ENCODE results near the gene ZMYND11. TPM values are rescaled to one million over a fixed set of nuclear protein-coding genes. Genes with fewer than 3 reads are reported as not detected.
A peak's percentile ranks its signal among the peaks of the same experiment; 100 is the strongest.

Gene ZMYND11
- total RNA-seq (2014; rRNA removed; shearing (Covaris generic)), result 49.1 and 53.0 TPM in 2 replicates
- polyA plus RNA-seq (2014; cell fraction: nucleus; rRNA removed), result 29.4 and 52.1 TPM in 2 replicates

DNA sequence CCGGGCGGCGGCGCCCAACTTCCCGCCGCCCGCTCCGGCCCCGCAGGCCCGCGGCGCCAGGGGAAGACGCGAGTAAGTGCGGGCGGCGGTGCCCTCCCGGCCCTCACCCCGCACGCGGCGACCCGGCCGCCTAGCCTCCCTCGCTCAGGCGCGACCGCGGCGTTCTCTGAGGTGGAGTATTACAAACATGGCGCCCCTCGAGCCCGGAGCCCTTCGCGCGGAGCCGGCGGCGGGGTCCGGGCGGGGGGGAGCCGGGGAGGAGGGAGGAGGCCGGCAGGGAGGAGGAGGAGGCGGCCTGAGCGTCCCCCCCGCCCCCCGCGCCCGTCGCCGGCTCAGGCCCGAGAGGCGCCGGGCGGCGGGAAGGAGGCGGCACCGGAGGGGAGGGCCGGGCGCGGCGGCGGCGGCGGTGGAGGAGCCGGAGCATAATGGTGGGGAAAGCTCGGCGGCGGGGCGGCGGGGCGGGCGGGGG lies at the start of gene ZMYND11:
TSS of gene ZMYND11 (plus strand) at position 324 of the 469 bp plus-strand sequence. CDS start 44,558 bp downstream, outside the sequence.
- DNase-seq (ENCODE audit: extremely low read depth, low read depth), result peak; percentile 28

DNA sequence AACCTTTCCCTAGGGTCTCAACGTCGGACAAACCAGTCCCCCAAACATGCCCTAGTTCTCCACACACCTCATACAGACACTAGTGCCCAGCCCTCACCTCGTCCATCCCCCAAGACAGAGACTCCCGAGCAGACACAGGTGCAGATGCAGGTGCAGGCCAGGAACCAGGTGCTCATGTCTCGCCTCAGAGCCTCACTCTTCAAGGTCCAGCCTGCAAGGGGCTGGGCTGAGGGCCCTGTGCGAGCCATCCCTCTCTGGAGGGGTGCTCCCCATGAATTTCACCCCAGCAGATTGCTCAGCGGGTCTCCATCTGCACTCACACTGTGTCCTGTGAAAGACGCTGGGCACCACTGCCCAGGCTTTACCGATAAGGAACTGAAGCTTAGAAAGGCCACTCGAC lies 49.2 kb upstream of the ZMYND11 start:
- no peak for DNase-seq (ENCODE audit: extremely low read depth, low read depth)

DNA sequence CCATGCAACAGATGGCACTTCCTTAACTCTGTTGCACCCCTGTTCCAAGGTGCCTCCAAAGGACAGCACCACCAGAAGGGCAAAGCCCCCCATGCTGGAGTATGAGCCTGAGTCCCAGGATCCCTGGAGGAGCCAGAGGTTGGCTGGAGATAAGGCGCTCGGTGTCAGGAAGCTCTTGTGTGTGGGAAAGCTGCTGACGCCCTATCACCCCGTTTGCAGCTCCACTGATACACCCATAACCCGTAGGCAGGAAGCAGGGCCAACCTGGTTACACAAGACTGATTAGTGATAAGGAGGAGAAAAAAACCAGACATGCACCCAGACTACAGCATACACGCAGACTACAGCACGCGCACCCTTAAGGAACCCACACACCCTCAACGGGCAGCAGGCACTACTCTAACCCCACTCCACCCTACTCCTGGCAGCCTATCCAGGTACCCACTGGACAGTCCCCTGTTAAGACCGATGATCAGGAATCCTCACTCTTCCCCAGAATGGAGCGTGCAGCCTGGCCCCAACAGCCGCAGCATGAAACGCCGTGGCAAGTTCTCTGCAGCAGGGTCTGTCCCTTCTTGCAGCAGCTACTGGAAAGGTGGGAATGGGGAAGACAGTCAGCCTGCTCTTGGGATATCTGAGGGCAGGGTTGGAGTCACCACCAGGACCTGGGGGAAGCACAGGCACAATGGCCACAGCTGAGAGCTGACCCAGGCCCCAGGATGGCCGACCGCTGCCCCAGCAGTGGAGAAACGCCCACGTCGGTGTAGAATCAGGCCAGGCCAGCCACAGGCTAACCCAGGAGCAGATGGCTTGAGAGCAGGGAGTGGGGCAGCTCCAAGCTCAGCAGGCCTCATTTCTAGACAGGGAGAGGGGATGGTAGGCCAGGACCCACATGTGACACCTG lies 47.8 kb upstream of the ZMYND11 start:
- no peak for DNase-seq (ENCODE audit: extremely low read depth, low read depth)

DNA sequence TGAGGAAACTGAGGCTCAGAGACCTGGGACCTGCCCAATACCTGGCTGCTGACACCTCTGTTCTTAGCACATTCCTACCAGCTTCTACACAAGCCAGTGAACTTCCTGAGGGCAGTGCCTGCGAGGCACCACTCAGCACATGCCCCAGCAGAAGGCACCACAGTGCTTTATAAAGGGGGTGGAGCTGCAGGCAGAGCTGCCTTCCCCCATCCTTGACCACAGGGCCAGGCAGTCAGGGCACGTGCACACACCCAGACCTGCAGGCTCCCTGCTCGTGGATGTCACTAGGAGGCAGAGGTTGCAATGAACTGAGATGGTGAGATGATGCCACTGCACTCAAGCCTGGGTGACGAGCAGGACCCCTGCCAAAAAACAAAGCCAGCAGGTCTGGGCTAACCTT lies 47.0 kb upstream of the ZMYND11 start:
- DNase-seq (ENCODE audit: extremely low read depth, low read depth), result no peak

DNA sequence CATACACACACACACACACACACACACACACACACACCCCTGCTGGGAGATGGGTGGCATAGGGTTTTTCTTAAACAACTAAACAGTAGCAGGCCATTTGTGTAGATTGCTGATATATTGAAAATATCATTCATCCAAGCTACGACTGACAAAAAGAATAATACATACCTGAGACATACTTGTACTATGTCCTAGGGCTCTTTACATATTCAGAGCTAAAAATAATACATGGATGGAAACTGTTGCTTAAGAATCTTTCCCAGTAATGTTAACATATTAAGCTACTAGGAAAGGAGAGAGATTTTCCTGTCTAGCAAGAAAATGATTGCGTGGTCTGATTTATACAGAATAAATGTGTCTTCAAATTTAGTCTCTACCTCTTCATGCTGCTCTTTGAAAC lies 46.0 kb upstream of the ZMYND11 start:
- DNase-seq (ENCODE audit: extremely low read depth, low read depth), result no peak

DNA sequence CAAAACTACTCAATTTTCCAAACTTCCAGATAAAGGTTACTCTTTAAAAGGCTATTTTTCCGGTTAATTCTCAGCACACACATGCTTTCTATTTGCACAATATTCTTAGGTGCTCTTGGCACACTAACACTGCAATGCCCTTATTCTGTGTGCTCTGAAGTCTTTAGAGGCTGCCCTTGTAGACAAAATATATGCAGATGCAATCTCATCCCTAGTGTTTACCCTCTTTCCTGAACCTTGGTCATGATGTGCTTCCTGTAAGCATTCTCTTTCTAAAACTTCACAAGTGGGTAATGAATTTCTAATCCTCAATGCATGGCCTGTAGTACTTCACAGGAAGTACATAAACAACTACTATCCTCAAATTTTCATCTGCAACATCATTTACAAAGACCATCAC lies 45.1 kb upstream of the ZMYND11 start:
- DNase-seq (ENCODE audit: extremely low read depth, low read depth), result no peak

DNA sequence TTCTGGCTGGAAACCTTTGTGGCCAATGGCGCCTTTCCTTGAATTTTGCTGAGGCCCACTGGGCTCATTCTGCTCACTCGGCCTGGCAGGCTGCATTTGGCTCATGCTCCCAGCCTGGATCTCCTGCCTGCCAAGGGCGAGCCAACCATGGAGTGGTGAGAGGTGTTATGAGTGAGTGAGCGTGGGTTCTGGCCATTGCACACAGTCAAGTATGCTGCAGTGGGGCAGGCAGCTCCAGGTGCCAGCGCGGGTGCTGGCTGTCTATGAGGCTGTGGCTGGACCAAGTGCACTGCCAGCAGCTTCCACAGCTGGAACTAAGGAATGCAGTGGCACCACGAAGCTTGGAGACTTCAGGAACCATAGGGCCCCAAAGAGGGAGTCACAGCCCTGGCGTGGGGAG lies 43.9 kb upstream of the ZMYND11 start:
- DNase-seq (ENCODE audit: extremely low read depth, low read depth), result no peak

DNA sequence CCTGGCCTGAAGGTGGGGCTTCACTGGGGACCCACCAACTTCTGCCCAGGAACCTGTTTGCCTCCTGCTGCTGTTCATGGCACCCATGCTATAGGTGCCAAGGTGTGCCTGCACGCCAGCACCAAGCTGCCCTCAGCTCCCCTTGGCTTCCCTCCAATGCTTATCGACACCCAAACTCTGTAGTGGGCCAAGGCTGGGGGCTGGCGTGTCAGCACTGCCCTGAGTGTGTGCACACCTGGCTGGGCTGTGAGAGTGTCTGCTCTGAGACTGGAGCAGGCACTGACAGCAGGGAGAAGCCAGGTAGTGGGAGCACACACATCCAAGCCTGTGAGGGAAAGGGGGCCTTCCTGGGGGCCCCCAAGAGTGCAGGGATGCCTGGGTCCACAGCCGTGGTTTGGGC lies 43.1 kb upstream of the ZMYND11 start:
- DNase-seq (ENCODE audit: extremely low read depth, low read depth), result no peak

DNA sequence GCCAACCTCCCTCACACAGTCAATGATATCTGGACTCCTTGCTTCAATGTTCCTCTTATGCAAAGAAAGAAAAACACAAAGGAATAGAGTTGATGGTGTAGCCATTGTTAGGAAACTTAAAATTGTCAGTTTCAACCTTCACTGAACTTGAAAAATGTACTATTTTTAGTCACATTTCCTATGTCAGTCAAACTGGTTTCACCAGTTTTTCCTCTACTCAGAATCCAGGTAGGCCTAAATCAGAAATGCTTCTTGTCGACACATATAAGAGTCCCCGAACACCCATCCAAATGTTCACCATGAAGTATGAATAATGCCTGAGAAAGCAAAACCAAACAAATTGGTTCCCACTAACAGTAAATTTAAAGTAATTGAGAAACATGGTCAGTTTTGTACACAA lies 42.4 kb upstream of the ZMYND11 start:
- DNase-seq (ENCODE audit: extremely low read depth, low read depth), result no peak

DNA sequence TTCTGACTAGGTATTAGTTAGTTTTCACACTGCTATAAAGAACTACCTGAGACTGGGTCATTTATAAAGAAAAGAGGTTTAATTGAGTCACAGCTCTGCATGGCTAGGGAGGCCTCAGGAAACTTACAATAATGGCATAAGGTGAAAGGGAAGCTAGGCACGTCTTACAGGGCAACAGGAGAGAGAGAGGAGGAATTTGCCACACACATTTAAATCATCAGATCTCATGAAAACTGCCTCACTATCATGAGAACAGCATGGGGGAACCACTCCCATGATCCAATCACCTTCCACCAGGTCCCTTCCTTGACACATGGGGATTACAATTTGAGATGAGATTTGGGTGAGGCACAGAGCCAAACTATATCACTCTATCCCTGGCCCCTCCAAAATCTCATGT lies 40.6 kb upstream of the ZMYND11 start:
- DNase-seq (ENCODE audit: extremely low read depth, low read depth), result no peak

DNA sequence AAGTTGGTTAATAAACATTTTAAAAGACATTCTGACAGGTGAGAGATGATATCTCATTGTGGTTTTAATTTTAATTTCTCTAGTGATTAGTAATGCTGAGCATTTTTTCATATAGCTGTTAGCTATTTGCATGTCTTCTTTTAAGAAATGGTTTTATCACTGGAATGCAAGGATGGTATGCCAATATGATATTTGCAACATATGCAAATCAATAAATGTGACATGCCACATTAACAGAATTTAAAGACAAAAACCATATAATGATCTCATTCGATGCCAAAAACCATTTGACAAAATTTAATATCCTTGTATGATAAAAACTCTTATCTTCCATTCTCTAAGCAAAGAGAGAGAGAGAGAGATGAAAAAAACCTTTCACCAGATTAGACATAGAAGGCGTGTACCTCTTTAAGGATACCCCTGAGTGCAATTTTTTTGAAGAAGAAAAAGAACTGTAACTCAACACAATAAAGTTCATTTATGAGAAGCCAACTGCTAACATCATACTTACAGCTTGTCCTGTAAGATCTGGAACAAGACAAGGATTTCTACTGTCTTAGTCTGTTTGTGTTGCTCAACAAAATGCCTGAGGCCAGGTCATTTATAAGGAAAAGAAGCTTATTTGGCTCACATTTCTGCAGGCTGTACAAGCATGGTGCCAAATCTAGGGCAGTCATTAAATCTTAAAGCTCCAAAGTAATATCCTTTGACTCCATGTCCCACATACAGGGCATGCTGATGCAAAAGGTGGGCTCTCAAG lies 39.7 kb upstream of the ZMYND11 start:
- DNase-seq (ENCODE audit: extremely low read depth, low read depth), result no peak

DNA sequence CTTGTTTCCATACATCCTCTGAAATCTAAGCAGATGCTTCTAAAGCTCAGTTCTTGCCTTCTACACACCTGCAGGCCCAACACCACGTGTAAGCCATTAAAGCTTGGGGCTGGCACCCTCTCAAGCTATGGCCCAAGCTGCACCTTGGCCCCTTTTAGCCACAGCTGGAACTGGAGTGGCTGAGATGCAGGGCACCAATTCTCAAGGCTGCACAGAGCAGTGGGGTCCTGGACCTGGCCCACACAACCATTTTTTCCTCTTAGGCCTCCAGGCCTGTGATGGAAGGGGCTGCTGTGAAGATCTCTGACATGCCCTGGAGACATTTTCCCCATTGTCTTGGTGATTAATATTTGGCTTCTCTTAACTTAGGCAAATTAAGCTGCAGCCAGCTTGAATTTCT lies 38.8 kb upstream of the ZMYND11 start:
- no peak for DNase-seq (ENCODE audit: extremely low read depth, low read depth)

DNA sequence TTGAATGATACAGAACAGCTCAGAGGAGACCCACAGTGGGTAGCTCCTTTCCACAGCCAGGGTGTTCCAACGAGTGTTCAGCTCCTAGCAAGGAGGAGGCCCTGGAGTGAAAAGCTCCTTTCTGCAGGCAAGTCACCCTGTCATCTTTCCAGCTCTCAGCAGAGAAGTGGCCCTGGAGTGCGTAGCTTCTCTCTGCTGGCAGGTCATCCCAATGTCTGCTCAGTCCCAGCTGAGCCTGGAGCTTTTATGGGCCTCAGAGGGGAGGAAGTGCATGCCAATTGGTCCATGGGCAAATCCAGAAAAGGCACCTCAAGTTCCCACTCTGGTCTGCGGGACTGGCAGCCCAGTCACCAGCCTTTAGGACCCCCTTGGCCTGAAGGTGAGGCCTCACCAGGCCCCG lies 30.8 kb upstream of the ZMYND11 start:
- no peak for DNase-seq (ENCODE audit: extremely low read depth, low read depth)

DNA sequence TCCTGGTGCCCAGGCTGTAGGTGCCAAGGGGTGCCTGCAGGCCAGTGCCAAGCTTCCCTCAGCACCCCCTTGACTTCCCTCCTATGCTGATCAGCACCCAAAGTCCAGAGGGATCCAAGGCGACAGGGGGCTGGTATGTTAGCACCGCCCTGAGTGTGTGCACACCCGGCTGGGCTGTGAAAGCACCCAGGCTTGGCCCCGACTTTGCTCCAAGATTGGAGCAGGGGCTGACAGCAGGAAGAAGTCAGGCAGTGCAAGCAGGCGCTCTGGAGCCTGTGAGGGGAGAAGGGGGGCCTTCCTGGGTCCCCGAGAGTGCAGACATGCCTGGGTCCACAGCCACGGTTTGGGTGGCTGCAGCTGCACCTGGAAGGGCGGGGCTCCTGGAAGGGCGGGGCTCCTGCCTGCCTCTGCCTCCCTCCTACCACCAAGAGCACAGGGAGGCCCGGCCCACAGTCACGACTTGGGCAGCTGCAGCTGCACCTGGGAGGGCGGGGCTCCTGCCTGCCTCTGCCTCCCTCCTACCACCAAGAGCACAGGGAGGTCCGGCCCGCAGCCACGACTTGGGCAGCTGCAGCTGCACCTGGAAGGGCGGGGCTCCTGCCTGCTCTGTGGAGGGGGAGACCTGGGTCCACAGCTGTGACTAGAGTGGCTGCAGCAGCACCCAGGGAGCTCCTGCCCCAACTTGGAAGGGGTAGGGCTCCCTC lies 30.2 kb upstream of the ZMYND11 start:
- DNase-seq (ENCODE audit: extremely low read depth, low read depth), result no peak

DNA sequence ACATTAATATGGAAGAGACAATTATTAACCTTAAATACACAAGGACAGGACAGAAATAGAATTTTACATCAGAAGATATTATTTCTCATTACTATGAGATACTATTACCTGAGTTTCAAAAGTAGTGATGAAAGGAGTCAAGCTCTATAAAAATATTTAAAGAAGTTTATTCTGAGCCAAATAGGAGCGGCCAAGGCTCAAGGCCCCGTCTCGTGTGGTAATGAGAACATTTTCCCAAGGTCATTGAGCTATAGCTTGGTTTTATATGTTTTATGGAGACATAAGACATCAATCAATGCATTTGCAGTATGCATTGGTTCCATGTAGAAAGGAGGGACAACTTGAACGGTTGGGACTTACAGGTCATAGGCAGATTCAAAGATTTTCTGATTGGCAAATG lies 29.4 kb upstream of the ZMYND11 start:
- no peak for DNase-seq (ENCODE audit: extremely low read depth, low read depth)

DNA sequence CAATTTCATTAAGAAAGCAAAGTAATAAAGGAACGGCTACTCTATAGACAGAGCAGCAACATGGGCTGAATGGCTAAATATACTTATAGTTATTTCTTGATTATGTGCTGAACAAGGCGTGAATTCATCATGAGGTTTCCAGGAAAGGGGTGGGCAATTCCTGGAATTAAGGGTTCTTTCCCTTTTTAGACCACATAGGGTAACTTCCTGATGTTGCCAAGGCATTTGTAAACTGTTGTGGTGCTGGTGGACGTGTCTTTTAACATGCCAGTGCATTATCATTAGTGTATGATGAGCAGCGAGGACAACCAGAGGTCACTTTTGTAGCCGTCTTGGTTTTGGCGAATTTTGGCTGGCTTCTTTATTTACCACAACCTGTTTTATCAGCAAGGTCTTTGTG lies 28.5 kb upstream of the ZMYND11 start:
- DNase-seq (ENCODE audit: extremely low read depth, low read depth), result no peak

DNA sequence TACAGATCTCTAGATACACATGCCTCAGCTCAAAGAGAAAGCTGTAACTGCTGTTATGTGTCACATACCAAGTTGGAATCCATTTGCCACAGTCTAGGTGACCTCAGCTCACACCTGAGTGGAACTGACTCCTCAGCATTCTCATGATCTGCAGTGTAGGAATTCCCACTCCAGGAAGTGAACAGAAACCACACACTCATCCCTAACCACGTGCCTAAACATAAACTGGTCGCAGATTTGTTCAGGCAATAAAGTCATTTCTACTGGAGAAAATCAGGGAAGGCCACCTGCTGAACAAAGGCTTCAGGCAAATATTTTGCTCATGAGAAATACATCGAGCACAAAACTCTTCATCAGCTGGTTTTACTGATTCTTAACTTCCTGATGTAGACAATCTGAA lies 23.0 kb upstream of the ZMYND11 start:
- DNase-seq (ENCODE audit: extremely low read depth, low read depth), result no peak

DNA sequence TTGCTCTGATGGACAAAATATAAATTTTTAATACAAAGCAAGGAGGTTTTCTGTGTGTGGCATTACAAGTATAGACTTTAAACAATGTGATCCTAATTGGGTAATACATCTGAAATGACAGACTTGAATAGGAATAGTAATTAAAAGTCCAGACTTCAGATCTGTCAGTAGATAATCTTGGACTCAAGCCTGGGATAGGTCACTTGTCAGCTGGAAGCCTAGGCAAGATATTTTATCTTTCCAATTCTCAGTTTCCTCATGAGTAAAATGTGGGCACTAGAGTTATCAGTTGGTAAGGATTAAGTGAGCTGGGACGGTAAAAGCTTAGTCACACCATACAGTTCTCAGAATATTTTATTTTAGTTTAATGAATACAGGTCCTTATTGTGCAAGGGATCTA lies 10.4 kb upstream of the ZMYND11 start:
- DNase-seq (ENCODE audit: extremely low read depth, low read depth), result no peak

DNA sequence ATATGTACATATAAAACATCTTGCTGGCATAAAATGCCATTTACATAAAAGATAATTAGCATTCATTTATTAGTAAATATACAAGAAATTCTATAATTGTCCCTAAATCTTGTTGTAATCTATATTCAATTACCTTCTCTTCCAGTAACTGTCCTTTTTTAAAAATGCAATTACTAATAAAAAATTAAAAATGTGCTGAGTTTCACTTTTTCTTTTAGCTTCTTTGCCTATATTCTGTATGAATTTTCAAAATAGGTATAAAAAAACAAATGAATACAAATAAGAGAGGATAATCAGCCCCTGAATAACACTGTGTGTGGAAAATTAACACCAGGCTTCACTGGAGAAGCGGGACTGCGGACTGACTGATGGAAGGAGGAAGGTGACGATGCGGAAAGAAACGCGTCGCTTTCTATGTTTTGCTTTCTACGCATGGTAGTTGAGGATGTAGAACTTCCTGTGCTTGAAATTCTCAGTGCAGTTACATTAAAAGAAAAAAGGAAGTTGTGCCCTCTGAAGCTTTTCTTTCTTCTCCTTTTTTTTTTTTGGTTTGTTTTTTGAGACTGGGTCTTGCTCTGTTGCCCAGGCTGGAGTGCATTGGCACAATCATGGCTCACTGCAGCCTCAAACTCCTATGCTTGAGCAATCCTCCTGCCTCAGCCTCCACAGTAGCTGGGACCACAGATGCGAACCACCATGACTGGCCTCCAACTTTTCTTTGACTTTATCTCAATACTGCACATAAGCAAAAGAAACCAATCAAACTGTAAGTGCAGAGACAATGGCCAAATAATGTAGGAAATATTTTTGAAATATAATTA lies 7.4 kb upstream of the ZMYND11 start:
- DNase-seq (ENCODE audit: extremely low read depth, low read depth), result no peak

DNA sequence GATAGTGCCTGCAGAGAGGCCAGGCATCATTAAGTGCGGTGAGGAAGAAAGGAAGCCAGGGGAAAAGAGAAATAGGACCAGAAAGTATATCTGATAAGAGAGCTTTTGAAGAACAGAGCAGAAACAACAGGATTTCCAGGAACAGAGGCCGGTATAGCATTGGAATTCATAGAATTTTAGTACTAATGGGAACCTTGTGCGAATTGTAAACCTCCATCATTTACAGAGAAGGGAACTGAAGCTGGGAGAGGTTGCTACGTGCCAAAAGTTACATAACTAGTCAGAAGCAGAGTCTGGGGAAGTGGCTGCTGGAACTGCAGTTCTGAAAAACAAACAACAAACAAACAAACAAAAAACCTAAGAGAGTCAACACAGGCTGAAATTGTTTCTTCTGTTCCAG lies 5.4 kb upstream of the ZMYND11 start:
- DNase-seq (ENCODE audit: extremely low read depth, low read depth), result no peak
